DND-41 (cell line): Measurements from ENCODE around the gene CDKN1C.

Experiments
- CTCF ChIP-seq: IDR thresholded peaks from 2 replicates; pipeline ENCODE4 v1.5.1; 2012; ENCODE audit warnings: borderline replicate concordance, low read length, moderate library complexity, mild to moderate bottlenecking; ENCODE audit not compliant: poor library complexity, severe bottlenecking; ENCODE audit errors: extremely low read depth
- EZH2 ChIP-seq: IDR thresholded peaks from 3 replicates; pipeline ENCODE4 v1.6.1; 2012; ENCODE audit warnings: borderline replicate concordance, low read depth, mild to moderate bottlenecking, moderate library complexity, low read length, inconsistent platforms; ENCODE audit not compliant: severe bottlenecking

GRCh38 chr11:2857276-2857675 is 28.3 kb downstream of the CDKN1C start:
- TF ChIP-seq CTCF: no peak
- TF ChIP-seq EZH2: no peak
